Upper lobe of left lung (tissue), 4 donors: ENCODE measurements around the gene RIMBP3C.
"Not testable (repeated sequence)": the region's sequence is repeated elsewhere in the genome, so short reads cannot be mapped to it uniquely, and the experiment has no call there.

ENCODE experiments used
- POLR2A ChIP-seq, 4 donors: fragments of 450-650 bp; IDR thresholded peaks; one replicate each; pipeline ENCODE4 v1.5.1; 2016 to 2017; ENCODE audit warnings: antibody characterized with exemption in 4 of 4, mild to moderate bottlenecking in 2 of 4
- POLR2AphosphoS5 ChIP-seq, 2 donors: sonication (generic); formaldehyde crosslinking; IDR thresholded peaks; one replicate each; pipeline ENCODE4 v1.5.1; 2017; ENCODE audit warnings: antibody characterized with exemption in 2 of 2
- TF ChIP-seq, protein P1 (sequence below), 6 experiments: fragments of 450-650 bp in 4 of 6; fragments of 200-600 bp in 2 of 6; sonication (generic) in 2 of 6; IDR thresholded peaks; one replicate each; pipeline ENCODE4 v1.5.1; 2016 to 2019; ENCODE audit warnings: antibody characterized with exemption in 6 of 6

- TF ChIP-seq, protein P1, sequence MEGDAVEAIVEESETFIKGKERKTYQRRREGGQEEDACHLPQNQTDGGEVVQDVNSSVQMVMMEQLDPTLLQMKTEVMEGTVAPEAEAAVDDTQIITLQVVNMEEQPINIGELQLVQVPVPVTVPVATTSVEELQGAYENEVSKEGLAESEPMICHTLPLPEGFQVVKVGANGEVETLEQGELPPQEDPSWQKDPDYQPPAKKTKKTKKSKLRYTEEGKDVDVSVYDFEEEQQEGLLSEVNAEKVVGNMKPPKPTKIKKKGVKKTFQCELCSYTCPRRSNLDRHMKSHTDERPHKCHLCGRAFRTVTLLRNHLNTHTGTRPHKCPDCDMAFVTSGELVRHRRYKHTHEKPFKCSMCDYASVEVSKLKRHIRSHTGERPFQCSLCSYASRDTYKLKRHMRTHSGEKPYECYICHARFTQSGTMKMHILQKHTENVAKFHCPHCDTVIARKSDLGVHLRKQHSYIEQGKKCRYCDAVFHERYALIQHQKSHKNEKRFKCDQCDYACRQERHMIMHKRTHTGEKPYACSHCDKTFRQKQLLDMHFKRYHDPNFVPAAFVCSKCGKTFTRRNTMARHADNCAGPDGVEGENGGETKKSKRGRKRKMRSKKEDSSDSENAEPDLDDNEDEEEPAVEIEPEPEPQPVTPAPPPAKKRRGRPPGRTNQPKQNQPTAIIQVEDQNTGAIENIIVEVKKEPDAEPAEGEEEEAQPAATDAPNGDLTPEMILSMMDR (IDR thresholded peaks at IDR 0.05) = not testable (repeated sequence)
- TF ChIP-seq POLR2A, POLR2AphosphoS5 (IDR thresholded peaks at IDR 0.05): not testable (repeated sequence)
Measured at GRCh38 chr22:21531525-21531924, 19.7 kb downstream of the RIMBP3C start.
